PC-3 (cell line): Measurements from ENCODE around the gene WIPF1. TPM values are rescaled to one million over a fixed set of nuclear protein-coding genes. Genes with fewer than 3 reads are reported as not detected.

ENCODE experiments used
- ATAC-seq: fragments of 200-7000 bp; cut with Tn5 transposase; 2 replicates; pipeline ENCODE4 v1.9.1; 2020; ENCODE audit warnings: mild to moderate bottlenecking, moderate library complexity
- BruUV-seq: library from RNA; stranded (reverse); fragments of 400-500 nt; replicated peaks from 2 replicates; lab custom pipeline; 2021; lab: Mats Ljungman, UMichigan
- CTCF ChIA-PET: fragments of 300-600 bp; sonication (Branson Sonifier 250); formaldehyde crosslinking; loops from one replicate; lab custom pipeline; 2022; ENCODE audit warnings: antibody characterized with exemption; lab: Charles Lee
- POLR2A ChIA-PET: fragments of 300-600 bp; sonication (Branson Sonifier 250); formaldehyde crosslinking; loops from one replicate; lab custom pipeline; 2022; ENCODE audit warnings: antibody characterized with exemption; ENCODE audit not compliant: unreplicated experiment; lab: Charles Lee
- DNase-seq: peaks from one replicate; pipeline ENCODE4 v3.0.0-alpha.2; 2015
- H2AFZ ChIP-seq: fragments of 300-600 bp; sonication (generic); 2 replicates; pipeline ENCODE4 v1.6.0; 2016; ENCODE audit warnings: antibody characterized with exemption, low read length
- H3F3A ChIP-seq: fragments of 300-600 bp; sonication (generic); one replicate; pipeline ENCODE4 v1.6.0; 2017; ENCODE audit warnings: antibody characterized with exemption, low read length, control low read depth, mild to moderate bottlenecking; ENCODE audit not compliant: unreplicated experiment
- H3K27ac ChIP-seq: fragments of 300-600 bp; sonication (generic); 2 replicates; pipeline ENCODE4 v1.5.1; 2016; ENCODE audit warnings: mild to moderate bottlenecking, low read length
- H3K27me3 ChIP-seq: fragments of 300-600 bp; sonication (generic); 2 replicates; pipeline ENCODE4 v1.6.1; 2016; ENCODE audit warnings: low read length, mixed read lengths
- H3K36me3 ChIP-seq: fragments of 300-600 bp; sonication (generic); 2 replicates; pipeline ENCODE4 v1.6.1; 2016; ENCODE audit warnings: low read depth, mixed run types, low read length, mixed read lengths
- H3K4me1 ChIP-seq: fragments of 300-600 bp; sonication (generic); 2 replicates; pipeline ENCODE4 v1.5.1; 2016; ENCODE audit warnings: low read length; ENCODE audit not compliant: insufficient read depth
- H3K4me2 ChIP-seq: fragments of 300-600 bp; sonication (generic); 2 replicates; pipeline ENCODE4 v1.6.0; 2016; ENCODE audit warnings: low read length
- H3K4me3 ChIP-seq: fragments of 300-600 bp; sonication (generic); 2 replicates; pipeline ENCODE4 v1.5.1; 2016; ENCODE audit warnings: mild to moderate bottlenecking, low read length, mixed read lengths
- H3K79me2 ChIP-seq: fragments of 300-600 bp; sonication (generic); 2 replicates; pipeline ENCODE4 v1.6.1; 2017; ENCODE audit warnings: low read length, mixed read lengths
- H3K9ac ChIP-seq: fragments of 300-600 bp; sonication (generic); 2 replicates; pipeline ENCODE4 v1.6.0; 2016; ENCODE audit warnings: mild to moderate bottlenecking, low read length
- H3K9me2 ChIP-seq: fragments of 300-600 bp; sonication (generic); replicated peaks from 2 replicates; pipeline ENCODE4 v1.6.1; 2016; ENCODE audit warnings: mixed run types, low read length, mixed read lengths
- H3K9me3 ChIP-seq: fragments of 300-600 bp; sonication (generic); 2 replicates; pipeline ENCODE4 v1.6.1; 2016; ENCODE audit warnings: low read length, mixed read lengths
- H4K20me1 ChIP-seq: fragments of 300-600 bp; sonication (generic); 2 replicates; pipeline ENCODE4 v1.6.1; 2016; ENCODE audit warnings: low read length, mixed read lengths
- EZH2 ChIP-seq: fragments of 300-600 bp; sonication (generic); IDR thresholded peaks from one replicate; pipeline ENCODE4 v1.6.1; 2017; ENCODE audit warnings: antibody characterized with exemption, mild to moderate bottlenecking, low read length; ENCODE audit not compliant: unreplicated experiment
- EZH2phosphoT487 ChIP-seq: fragments of 300-600 bp; sonication (generic); IDR thresholded peaks from 2 replicates; pipeline ENCODE4 v1.6.1; 2018; ENCODE audit warnings: mild to moderate bottlenecking, antibody characterized with exemption, low read length, borderline replicate concordance
- intact Hi-C: fragments of 100-400 bp; cut with micrococcal nuclease; formaldehyde crosslinking; loops from 2 replicates; pipeline ENCODE4 v1.9.0; 2023
- total RNA-seq: library from RNA; depleted of rRNA; stranded (reverse); fragments of >200 nt; gene quantifications from 2 replicates; pipeline ENCODE4 v1.2.3, GENCODE V29; 2014
- TF ChIP-seq, protein P1 (sequence below): fragments of 300-600 bp; sonication (generic); conservative IDR thresholded peaks from 2 replicates; pipeline ENCODE4 v1.5.1; 2017; ENCODE audit warnings: antibody characterized with exemption, low read depth, mild to moderate bottlenecking, low read length

WIPF1 gene
- total RNA-seq, 1 experiment from 2014 or later, result 0.29 TPM

DNA sequence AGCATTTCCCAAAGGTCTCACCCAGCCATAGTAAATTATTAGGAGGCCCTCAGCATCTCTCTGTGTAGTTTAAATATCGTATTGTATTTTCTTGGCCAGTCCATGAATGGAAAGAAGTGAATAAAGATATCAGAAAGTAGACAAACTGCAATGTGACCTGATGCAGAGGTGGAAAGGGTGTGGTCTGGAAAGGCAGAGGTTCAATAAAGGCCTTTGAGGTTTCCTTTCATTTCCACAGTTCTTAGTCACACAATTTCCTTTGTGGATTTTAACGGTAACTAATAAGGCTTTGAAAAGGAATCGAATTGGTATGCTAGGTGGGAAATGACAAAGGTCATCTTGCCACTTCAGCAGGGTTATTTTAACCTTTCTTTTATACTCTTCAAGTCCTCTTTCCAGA, 20.1 kb upstream of the WIPF1 start:
- Histone ChIP-seq H3F3A (peaks cover 3% of the 10 kb centered on the region), H3K4me3 (no peak overlapping the region), H4K20me1 (no peaks in the 10 kb centered on the region), H3K4me2 (no peak overlapping the region), H3K4me1 (peaks cover 45% of the 10 kb centered on the region), H3K27ac (no peak overlapping the region), H3K9ac (no peak overlapping the region), H3K36me3 (no peaks in the 10 kb centered on the region), H3K9me2 (no peaks in the 10 kb centered on the region), H2AFZ (no peak overlapping the region), H3K9me3 (no peaks in the 10 kb centered on the region), H3K27me3 (no peaks in the 10 kb centered on the region), H3K79me2 (no peaks in the 10 kb centered on the region)
- intact Hi-C loops, result no loop called here
- ChIA-PET POLR2A (no interaction called here), CTCF (no interaction called here)
- ATAC-seq (no peak), DNase-seq (peak; percentile 9)
- BruUV-seq, result no TSS peak
- no peak for TF ChIP-seq EZH2phosphoT487
- TF ChIP-seq, protein P1, sequence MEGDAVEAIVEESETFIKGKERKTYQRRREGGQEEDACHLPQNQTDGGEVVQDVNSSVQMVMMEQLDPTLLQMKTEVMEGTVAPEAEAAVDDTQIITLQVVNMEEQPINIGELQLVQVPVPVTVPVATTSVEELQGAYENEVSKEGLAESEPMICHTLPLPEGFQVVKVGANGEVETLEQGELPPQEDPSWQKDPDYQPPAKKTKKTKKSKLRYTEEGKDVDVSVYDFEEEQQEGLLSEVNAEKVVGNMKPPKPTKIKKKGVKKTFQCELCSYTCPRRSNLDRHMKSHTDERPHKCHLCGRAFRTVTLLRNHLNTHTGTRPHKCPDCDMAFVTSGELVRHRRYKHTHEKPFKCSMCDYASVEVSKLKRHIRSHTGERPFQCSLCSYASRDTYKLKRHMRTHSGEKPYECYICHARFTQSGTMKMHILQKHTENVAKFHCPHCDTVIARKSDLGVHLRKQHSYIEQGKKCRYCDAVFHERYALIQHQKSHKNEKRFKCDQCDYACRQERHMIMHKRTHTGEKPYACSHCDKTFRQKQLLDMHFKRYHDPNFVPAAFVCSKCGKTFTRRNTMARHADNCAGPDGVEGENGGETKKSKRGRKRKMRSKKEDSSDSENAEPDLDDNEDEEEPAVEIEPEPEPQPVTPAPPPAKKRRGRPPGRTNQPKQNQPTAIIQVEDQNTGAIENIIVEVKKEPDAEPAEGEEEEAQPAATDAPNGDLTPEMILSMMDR, result no peak
- no peak for TF ChIP-seq EZH2

DNA sequence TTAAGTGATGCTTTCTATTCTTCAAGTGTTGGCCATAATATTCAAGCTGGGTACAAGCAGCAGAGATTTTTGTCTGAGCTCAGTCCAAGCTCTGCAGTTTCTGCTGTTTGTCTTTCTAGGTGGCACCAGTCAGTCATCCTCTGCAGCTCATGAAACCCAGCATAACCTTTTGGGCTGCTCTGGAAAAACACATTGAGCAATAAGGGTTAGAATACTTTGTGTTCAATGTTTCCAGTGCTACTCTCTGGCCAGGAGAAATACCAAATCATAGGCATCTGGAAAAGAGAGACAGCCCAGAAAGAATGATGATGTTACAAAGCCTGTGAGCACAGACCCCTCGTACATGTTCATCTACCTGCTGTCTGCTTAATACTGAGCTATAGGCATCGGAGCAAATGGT, 19.5 kb upstream of the WIPF1 start:
- H3K27ac ChIP-seq, result no peak overlapping the region
- H3K4me2 ChIP-seq, result no peak overlapping the region
- H3K79me2 ChIP-seq, result no peaks in the 10 kb centered on the region
- POLR2A ChIA-PET, result no interaction called here
- H3K4me3 ChIP-seq, result no peak overlapping the region
- CTCF ChIA-PET, result no interaction called here
- no peak overlapping the region for H3K9ac ChIP-seq
- BruUV-seq, result no TSS peak
- peaks cover 45% of the 10 kb centered on the region for H3K4me1 ChIP-seq
- DNase-seq (no peak), ATAC-seq (no peak)
- no peak for TF ChIP-seq EZH2
- TF ChIP-seq, protein P1, result 0 out of 2 replicates have a peak, but pooled peaks have one; percentile 29
- no peaks in the 10 kb centered on the region for H4K20me1 ChIP-seq
- no peaks in the 10 kb centered on the region for H3K27me3 ChIP-seq
- intact Hi-C loops, result no loop called here
- no peaks in the 10 kb centered on the region for H3K9me3 ChIP-seq
- no peaks in the 10 kb centered on the region for H3K9me2 ChIP-seq
- no peaks in the 10 kb centered on the region for H3K36me3 ChIP-seq
- H2AFZ ChIP-seq, result no peak overlapping the region
- H3F3A ChIP-seq, result peaks cover 3% of the 10 kb centered on the region

DNA sequence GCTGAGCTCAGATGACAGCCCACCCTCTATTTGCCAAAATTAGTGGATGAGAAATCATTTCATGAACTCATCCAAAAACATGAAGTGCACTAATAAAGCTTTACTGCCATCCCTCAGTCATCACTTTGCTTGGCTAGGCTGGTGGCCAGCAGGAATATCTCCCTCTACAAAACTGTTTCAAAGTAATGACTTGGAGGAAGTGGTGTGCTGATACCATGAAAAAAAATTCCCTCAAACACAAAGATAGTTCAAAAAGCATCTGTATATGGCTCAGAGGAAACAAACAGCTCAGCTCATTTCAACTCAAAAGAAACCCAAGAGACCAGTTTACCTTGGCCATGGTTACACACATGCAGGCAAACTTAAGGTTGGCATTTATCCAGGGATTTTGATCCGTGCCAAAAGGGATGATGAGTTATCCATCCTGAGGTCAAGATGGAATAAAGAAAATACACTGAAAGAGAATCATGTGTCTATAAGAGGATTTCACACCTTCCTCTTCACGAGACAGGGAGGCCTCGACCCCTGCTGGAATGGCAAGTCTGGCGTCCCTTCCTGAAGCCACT, 18.4 kb upstream of the WIPF1 start:
- intact Hi-C loops, result no loop called here

More for the DNA sequence above, 18.4 kb upstream of the WIPF1 start:
- H3K9me2 ChIP-seq, result no peaks in the 10 kb centered on the region
- H3K9me3 ChIP-seq, result no peaks in the 10 kb centered on the region
- BruUV-seq, result no TSS peak
- TF ChIP-seq, protein P1, result no peak
- TF ChIP-seq EZH2phosphoT487 (no peak), EZH2 (no peak)
- ChIA-PET POLR2A (no interaction called here), CTCF (interaction anchor here (0.9 to 1.0 kb wide), 4 partner anchors 13 to 153 kb away, joined by 3 read pairs; partner anchors contain the start of gene WIPF1)
- H3K27me3 ChIP-seq, result no peaks in the 10 kb centered on the region
- peaks cover 3% of the 10 kb centered on the region for H3F3A ChIP-seq
- no peaks in the 10 kb centered on the region for H3K36me3 ChIP-seq
- no peak overlapping the region for H3K4me3 ChIP-seq
- ATAC-seq (peak; percentile 67), DNase-seq (peak; percentile 93)
- H3K27ac ChIP-seq, result peak overlapping the region; percentile 91
- no peaks in the 10 kb centered on the region for H4K20me1 ChIP-seq
- H3K79me2 ChIP-seq, result no peaks in the 10 kb centered on the region
- peak overlapping the region; percentile 60 for H3K9ac ChIP-seq
- H2AFZ ChIP-seq, result no peak overlapping the region
- peaks cover 45% of the 10 kb centered on the region for H3K4me1 ChIP-seq
- H3K4me2 ChIP-seq, result peak overlapping the region; percentile 46; the same call in 1 of the 2 replicates
